GM12872 (cell line): ENCODE results near the gene TMEM168.

ENCODE experiments used
- CTCF ChIP-seq: IDR thresholded peaks from 3 replicates; pipeline ENCODE4 v1.5.1; 2011; ENCODE audit warnings: low read depth, mild to moderate bottlenecking, low read length, moderate library complexity; ENCODE audit not compliant: insufficient read depth

Gene TMEM168

GRCh38 chr7:112739436-112740180 is 50.6 kb downstream of the TMEM168 start:
- no peak for TF ChIP-seq CTCF

DNA sequence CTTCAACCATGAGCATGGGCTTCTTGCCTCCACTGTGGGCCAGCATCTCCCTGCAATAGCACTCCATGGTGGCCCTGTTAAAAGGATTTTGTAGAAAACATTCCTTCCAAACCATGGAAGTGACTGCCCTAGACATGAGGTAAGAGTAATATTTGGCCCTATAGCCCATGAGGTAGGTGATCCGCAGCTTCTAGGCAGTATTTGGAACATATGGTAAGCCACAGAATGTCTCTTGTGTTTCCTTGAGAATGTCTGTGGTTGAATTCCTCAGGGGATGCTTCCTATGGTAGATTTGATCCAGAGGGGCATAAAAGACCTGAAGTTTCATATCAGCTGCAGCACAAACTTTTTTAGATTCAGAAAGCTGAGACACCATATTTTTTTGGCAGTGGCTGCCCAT is 54.9 kb downstream of the TMEM168 start:
- no peak for TF ChIP-seq CTCF

DNA sequence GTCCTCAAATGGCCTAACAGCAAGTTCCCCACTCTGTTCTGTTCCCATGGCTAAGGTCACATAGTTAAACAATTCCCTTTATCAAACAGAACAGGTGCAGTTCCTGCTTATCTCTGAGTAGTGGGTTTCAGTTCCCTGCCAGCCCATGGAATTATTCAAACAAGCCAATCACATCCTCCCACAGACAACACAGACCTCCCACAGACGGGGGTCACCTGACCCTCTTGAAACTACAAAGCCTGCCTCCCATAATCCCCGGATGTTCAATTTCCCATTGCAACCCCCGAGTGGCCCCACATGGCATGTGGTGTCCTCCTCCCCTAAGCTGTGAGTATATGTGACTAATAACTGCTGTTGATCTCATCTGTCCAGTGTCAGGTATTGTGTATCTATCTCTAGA is 64.1 kb downstream of the TMEM168 start:
- TF ChIP-seq CTCF: no peak

GRCh38 chr7:112723416-112723815 is 66.8 kb downstream of the TMEM168 start:
- no peak for TF ChIP-seq CTCF

DNA sequence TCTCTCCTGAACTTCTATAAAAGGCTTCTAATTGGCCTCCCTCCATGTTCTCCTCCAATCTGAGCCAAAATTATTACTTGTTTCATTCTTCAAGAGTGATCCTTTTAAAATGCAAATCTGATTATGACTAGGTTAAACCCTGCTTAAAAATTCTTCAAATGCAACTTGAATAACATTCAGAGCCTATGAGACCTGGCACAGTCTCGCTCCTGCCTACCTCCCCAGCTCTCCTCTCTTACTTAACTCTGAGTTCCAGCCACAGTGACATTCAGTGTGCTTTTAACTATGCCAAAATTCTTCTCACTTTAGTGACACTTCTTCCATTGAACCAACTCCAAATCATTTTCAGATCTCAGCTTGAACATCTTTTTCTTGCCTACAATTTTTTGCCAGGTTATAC is 68.8 kb downstream of the TMEM168 start:
- TF ChIP-seq CTCF: no peak

DNA sequence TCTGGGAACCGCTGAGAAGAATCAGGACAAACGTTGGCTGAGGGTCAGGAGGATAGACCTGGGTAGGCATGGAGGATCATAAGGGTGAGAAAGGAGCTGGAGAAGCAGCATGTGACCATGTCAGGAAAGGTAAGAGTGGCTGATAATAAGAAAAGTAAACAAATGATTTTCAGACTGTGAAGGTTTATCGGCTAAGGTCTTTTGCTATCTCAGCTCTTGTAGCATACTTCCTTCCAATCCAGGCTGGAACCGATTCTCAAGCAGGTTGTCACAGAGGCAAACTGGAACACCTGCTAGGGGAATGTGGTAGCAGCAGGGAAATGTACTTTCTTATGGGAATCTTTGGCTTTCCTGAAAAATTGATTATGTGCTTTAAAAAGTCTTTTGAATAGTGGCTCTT is 74.7 kb downstream of the TMEM168 start:
- no peak for TF ChIP-seq CTCF

DNA sequence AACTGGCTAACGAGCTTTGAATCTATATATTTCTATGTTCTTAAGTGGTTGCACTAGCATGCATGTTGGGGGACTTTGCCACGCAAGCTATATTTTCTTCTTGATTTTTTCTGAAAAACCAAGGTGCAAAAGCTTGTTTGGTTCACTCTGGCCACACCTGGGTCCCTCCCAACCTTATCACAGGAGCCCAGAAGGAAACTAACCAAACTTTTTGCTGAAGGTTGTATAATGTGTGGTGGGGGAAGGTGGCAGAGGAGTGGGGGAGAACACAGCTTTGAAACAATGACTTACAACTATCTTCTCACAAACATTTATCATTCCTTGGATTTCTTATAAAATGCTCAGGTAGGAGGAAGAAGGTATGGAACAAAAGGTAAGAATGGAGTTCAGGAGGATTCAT is 75.3 kb downstream of the TMEM168 start:
- TF ChIP-seq CTCF: no peak
